SU-DHL-6 (cell line): Measurements from ENCODE around the gene DAAM2.

Source experiments
- CTCF ChIP-seq: fragments of 200-600 bp; sonication (generic); IDR thresholded peaks from one replicate; pipeline ENCODE4 v1.5.1; 2017; ENCODE audit warnings: antibody characterized with exemption, mild to moderate bottlenecking, low read length, moderate library complexity; ENCODE audit not compliant: insufficient read depth, poor library complexity, severe bottlenecking
- EZH2phosphoT487 ChIP-seq: fragments of 200-600 bp; sonication (generic), shearing (Covaris generic); conservative IDR thresholded peaks from 2 replicates; pipeline ENCODE4 v1.6.1; 2018; ENCODE audit warnings: mild to moderate bottlenecking, antibody characterized with exemption, low read length, moderate library complexity, mixed read lengths

GRCh38 chr6:39904946-39905639, 112.9 kb downstream of the DAAM2 start:
- TF ChIP-seq CTCF (no peak), EZH2phosphoT487 (no peak)
